A549 (cell line): Measurements from ENCODE around the gene COL8A1. TPM values are rescaled to one million over a fixed set of nuclear protein-coding genes. Genes with fewer than 3 reads are reported as not detected.

ENCODE experiments used
- ATAC-seq, 2 experiments: fragments of 200-7000 bp in 1 of 2; fragments of >200 bp in 1 of 2; cut with Nextera tagmentation in 1 of 2; cut with Tn5 transposase in 1 of 2; 3 replicates each; pipeline versions ENCODE4 v1.8.0 to v1.9.1; 2018 to 2020; ENCODE audit warnings: mild to moderate bottlenecking in 1 of 2, moderate library complexity in 1 of 2
- CTCF ChIA-PET: fragments of 300-600 bp; sonication (Branson Sonifier 250); formaldehyde crosslinking; extraction: SDS; loops from one replicate; lab custom pipeline; 2021; ENCODE audit warnings: antibody characterized with exemption, inconsistent platforms; lab: Yijun Ruan, JAX
- POLR2A ChIA-PET: fragments of 350-600 bp; formaldehyde crosslinking; extraction: SDS; loops from one replicate; lab custom pipeline; 2021; ENCODE audit warnings: antibody characterized with exemption, inconsistent platforms; lab: Yijun Ruan, JAX
- DNase-seq, 2 experiments: peaks; one replicate each; pipeline versions ENCODE4 v3.0.0 to v3.0.0-alpha.2; 2011 to 2016; ENCODE audit warnings: low read depth in 1 of 2, low spot score in 1 of 2
- FAIRE-seq: peaks from 2 replicates; lab custom pipeline; 2011; peaks lifted over from hg19 to GRCh38; lab: Jason Lieb, UNC
- H3K27ac ChIP-seq, 2 experiments: fragments of >200 bp; sonication (Bioruptor Twin); formaldehyde crosslinking; 3 replicates each; pipeline ENCODE4 v1.5.1; 2016 to 2017
- H3K4me1 ChIP-seq: fragments of >200 bp; sonication (Bioruptor Twin); formaldehyde crosslinking; 3 replicates; pipeline ENCODE4 v1.6.1; 2016
- H3K4me2 ChIP-seq: fragments of >200 bp; sonication (Bioruptor Twin); formaldehyde crosslinking; 3 replicates; pipeline ENCODE4 v1.6.1; 2016
- H3K4me3 ChIP-seq: fragments of >200 bp; sonication (Bioruptor Twin); formaldehyde crosslinking; 3 replicates; pipeline ENCODE4 v1.5.1; 2016
- H3K9me3 ChIP-seq: fragments of >200 bp; sonication (Bioruptor Twin); formaldehyde crosslinking; 3 replicates; pipeline ENCODE4 v1.6.1; 2016
- BHLHE40 ChIP-seq: IDR thresholded peaks from 2 replicates; pipeline ENCODE4 v1.6.1; 2012; ENCODE audit warnings: low read depth, low read length, inconsistent platforms
- CHD2 ChIP-seq: fragments of 150-350 bp; IDR thresholded peaks from 2 replicates; pipeline ENCODE4 v1.6.1; 2014; ENCODE audit warnings: low read length; ENCODE audit not compliant: partially characterized antibody
- EHMT2 ChIP-seq: fragments of 200-600 bp; sonication (generic); IDR thresholded peaks from 2 replicates; pipeline ENCODE4 v1.6.1; 2016; ENCODE audit warnings: antibody characterized with exemption, low read depth, mild to moderate bottlenecking, moderate library complexity
- EP300 ChIP-seq, 2 experiments: fragments of >200 bp; sonication (Bioruptor Twin); formaldehyde crosslinking; IDR thresholded peaks; 2 replicates in 1 of 2; 3 replicates in 1 of 2; pipeline ENCODE4 v1.6.1; 2016 to 2017
- ESRRA ChIP-seq: fragments of 150-350 bp; IDR thresholded peaks from 2 replicates; pipeline ENCODE4 v1.6.1; 2014; ENCODE audit warnings: mild to moderate bottlenecking, low read length, borderline replicate concordance
- FOSL2 ChIP-seq, 2 experiments: fragments of 450-650 bp in 1 of 2; fragments of >200 bp in 1 of 2; sonication (Bioruptor Twin) in 1 of 2; formaldehyde crosslinking; IDR thresholded peaks; 2 replicates each; pipeline versions ENCODE4 v1.5.0 to v1.6.1; 2016 to 2020; ENCODE audit warnings: mild to moderate bottlenecking in 1 of 2, moderate library complexity in 1 of 2
- FOXS1 ChIP-seq: fragments of 250-450 bp; sonication (Bioruptor Pico); IDR thresholded peaks from 2 replicates; pipeline ENCODE4 v1.5.0; 2020; ENCODE audit warnings: mild to moderate bottlenecking, moderate library complexity
- GATA3 ChIP-seq: IDR thresholded peaks from 2 replicates; pipeline ENCODE4 v1.6.1; 2012; ENCODE audit warnings: borderline replicate concordance
- HDAC2 ChIP-seq: fragments of 200-600 bp; sonication (generic); IDR thresholded peaks from 2 replicates; pipeline ENCODE4 v1.6.1; 2016
- HEYL ChIP-seq: fragments of 250-450 bp; sonication (Bioruptor Pico); IDR thresholded peaks from 2 replicates; pipeline ENCODE4 v1.8.0; 2021; ENCODE audit warnings: mild to moderate bottlenecking, moderate library complexity
- HOXB5 ChIP-seq: fragments of 250-450 bp; sonication (Bioruptor Pico); IDR thresholded peaks from 2 replicates; pipeline ENCODE4 v1.5.0; 2020; ENCODE audit warnings: mild to moderate bottlenecking, moderate library complexity
- MAFK ChIP-seq: fragments of 450-650 bp; IDR thresholded peaks from 2 replicates; pipeline ENCODE4 v1.6.1; 2014; ENCODE audit not compliant: partially characterized antibody
- MAZ ChIP-seq: fragments of 150-350 bp; IDR thresholded peaks from 2 replicates; pipeline ENCODE4 v1.6.1; 2014; ENCODE audit warnings: antibody characterized with exemption, low read depth, low read length, borderline replicate concordance
- NFE2L2 ChIP-seq: fragments of 150-350 bp; conservative IDR thresholded peaks from 2 replicates; pipeline ENCODE4 v1.6.1; 2014; ENCODE audit warnings: low read length
- NR3C1 ChIP-seq: fragments of >200 bp; sonication (Bioruptor Twin); formaldehyde crosslinking; IDR thresholded peaks from 3 replicates; pipeline ENCODE4 v1.6.1; 2017
- RAD21 ChIP-seq, 2 experiments: fragments of >200 bp in 1 of 2; sonication (Bioruptor Twin) in 1 of 2; formaldehyde crosslinking in 1 of 2; IDR thresholded peaks in 1 of 2; conservative IDR thresholded peaks in 1 of 2; 2 replicates in 1 of 2; 3 replicates in 1 of 2; pipeline ENCODE4 v1.6.1; 2012 to 2018; ENCODE audit warnings: inconsistent platforms in 1 of 2
- RCOR1 ChIP-seq: fragments of 150-350 bp; IDR thresholded peaks from 2 replicates; pipeline ENCODE4 v1.6.1; 2014; ENCODE audit warnings: antibody characterized with exemption, low read length, low read depth
- SREBF2 ChIP-seq: fragments of 450-650 bp; IDR thresholded peaks from 2 replicates; pipeline ENCODE4 v1.6.1; 2014; ENCODE audit warnings: mild to moderate bottlenecking, moderate library complexity
- ZFP36 ChIP-seq: fragments of 450-650 bp; IDR thresholded peaks from 2 replicates; pipeline ENCODE4 v1.6.1; 2014; ENCODE audit warnings: borderline replicate concordance; ENCODE audit not compliant: partially characterized antibody
- ZNF302 ChIP-seq: fragments of 250-450 bp; sonication (Bioruptor Pico); IDR thresholded peaks from 2 replicates; pipeline ENCODE4 v1.9.0; 2021; ENCODE audit warnings: inconsistent platforms, mild to moderate bottlenecking, moderate library complexity
- ZSCAN20 ChIP-seq: fragments of 250-450 bp; sonication (Bioruptor Pico); IDR thresholded peaks from 2 replicates; pipeline ENCODE4 v1.8.0; 2022; ENCODE audit warnings: mild to moderate bottlenecking, moderate library complexity
- WGBS: methylation state at CpG from one replicate; pipeline ENCODE4 v1.1.6; 2017; ENCODE audit errors: missing lambda C conversion rate; 5-methylcytosine and 5-hydroxymethylcytosine counted together
- polyA plus RNA-seq, 4 experiments: library from polyadenylated mRNA; depleted of rRNA in 3 of 4; stranded (reverse); fragments of >200 nt; fragmentation: RNase III in 1 of 4; extraction: RNeasy Plus Mini Kit Qiagen cat#74134 plus additional on column Dnase treatment in 1 of 4; gene quantifications; 2 replicates in 3 of 4; 3 replicates in 1 of 4; pipeline ENCODE4 v1.2.3, GENCODE V29; 2011 to 2017
- TF ChIP-seq, protein P1 (sequence below): IDR thresholded peaks from 2 replicates; pipeline ENCODE4 v1.6.1; 2012
- TF ChIP-seq, protein P2 (sequence below): fragments of >200 bp; sonication (Bioruptor Twin); formaldehyde crosslinking; IDR thresholded peaks from 3 replicates; pipeline ENCODE4 v1.6.1; 2016
- TF ChIP-seq, protein P3 (sequence below): fragments of 150-350 bp; IDR thresholded peaks from 2 replicates; pipeline ENCODE4 v1.6.1; 2014; ENCODE audit warnings: low read depth, mild to moderate bottlenecking, low read length
- TF ChIP-seq, protein P4 (sequence below): fragments of >200 bp; sonication (Bioruptor Twin); formaldehyde crosslinking; IDR thresholded peaks from 3 replicates; pipeline ENCODE4 v1.5.1; 2016
- TF ChIP-seq, protein P5 (sequence below): fragments of 200-600 bp; sonication (generic); IDR thresholded peaks from 2 replicates; pipeline ENCODE4 v1.6.1; 2016; ENCODE audit warnings: antibody characterized with exemption, mild to moderate bottlenecking, moderate library complexity

Gene COL8A1
- polyA plus RNA-seq, 2 of the 4 experiments (the other 2 are of a cell fraction): not detected

DNA sequence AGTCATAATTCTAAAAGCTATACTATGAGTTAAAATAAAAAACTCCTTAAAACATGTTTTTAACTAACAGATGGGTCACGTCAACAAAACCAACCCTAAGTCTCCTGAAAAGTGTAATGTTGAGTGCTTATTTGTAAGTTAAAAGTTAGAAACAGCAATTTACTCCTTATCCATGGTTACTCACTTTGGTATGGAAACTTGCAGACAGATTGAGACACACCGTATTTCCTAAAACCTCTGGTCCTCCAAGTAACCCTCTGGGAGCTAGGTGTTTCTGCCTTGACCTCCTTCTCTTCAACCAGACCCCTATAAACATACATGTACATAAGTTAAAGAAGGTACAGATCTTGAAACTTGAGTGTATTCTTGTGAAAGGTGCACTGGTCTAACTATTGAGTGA lies 3.1 kb downstream of the COL8A1 start (continued):
- TF ChIP-seq, protein P1, sequence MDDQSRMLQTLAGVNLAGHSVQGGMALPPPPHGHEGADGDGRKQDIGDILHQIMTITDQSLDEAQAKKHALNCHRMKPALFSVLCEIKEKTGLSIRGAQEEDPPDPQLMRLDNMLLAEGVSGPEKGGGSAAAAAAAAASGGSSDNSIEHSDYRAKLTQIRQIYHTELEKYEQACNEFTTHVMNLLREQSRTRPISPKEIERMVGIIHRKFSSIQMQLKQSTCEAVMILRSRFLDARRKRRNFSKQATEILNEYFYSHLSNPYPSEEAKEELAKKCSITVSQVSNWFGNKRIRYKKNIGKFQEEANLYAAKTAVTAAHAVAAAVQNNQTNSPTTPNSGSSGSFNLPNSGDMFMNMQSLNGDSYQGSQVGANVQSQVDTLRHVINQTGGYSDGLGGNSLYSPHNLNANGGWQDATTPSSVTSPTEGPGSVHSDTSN: no peak
- no peak for TF ChIP-seq RCOR1

DNA sequence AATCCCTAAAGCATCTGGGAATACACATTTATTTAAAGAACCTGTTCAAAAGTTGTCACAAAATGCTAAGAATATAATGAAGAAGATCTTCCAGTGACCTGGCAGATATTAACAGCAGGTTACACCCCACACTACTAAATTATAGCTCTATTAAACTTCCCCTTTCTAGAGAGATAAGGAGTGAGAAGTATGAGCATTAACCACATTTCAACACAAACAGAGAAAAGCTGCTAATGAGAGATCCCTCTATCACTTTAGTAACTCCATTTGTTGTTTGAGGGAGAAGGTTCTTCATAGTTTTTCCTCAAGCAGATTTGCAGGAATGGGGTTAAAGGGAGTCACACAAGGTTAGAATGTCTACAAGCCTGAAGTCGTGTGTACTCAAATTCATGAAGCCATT lies 3.6 kb downstream of the COL8A1 start:
- WGBS: 3% methylated on average over 1 of the region's 1 CpG
- DNase-seq (no peak), FAIRE-seq (no peak), ATAC-seq (no peak)
- no peak overlapping the region for H3K4me3 ChIP-seq
- H3K4me1 ChIP-seq: peaks cover 9% of the 10 kb centered on the region; the same call in 1 of the 3 replicates
- no peak for TF ChIP-seq ZSCAN20 (CRISPR knock-in tag)
- no peak for TF ChIP-seq NR3C1
- no peak for TF ChIP-seq HEYL (CRISPR knock-in tag)
- no peak for TF ChIP-seq ESRRA
- TF ChIP-seq SREBF2: no peak
- no peak for TF ChIP-seq EP300 (IDR thresholded peaks at IDR 0.05)
- TF ChIP-seq MAZ: no peak
- no peak for TF ChIP-seq RAD21 (conservative IDR thresholded peaks at IDR 0.05 in 1 of 2, IDR thresholded peaks at IDR 0.05 in 1 of 2)
- no peak for TF ChIP-seq HOXB5 (CRISPR knock-in tag)
- TF ChIP-seq, protein P2, sequence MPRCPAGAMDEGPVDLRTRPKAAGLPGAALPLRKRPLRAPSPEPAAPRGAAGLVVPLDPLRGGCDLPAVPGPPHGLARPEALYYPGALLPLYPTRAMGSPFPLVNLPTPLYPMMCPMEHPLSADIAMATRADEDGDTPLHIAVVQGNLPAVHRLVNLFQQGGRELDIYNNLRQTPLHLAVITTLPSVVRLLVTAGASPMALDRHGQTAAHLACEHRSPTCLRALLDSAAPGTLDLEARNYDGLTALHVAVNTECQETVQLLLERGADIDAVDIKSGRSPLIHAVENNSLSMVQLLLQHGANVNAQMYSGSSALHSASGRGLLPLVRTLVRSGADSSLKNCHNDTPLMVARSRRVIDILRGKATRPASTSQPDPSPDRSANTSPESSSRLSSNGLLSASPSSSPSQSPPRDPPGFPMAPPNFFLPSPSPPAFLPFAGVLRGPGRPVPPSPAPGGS: no peak
- no peak for TF ChIP-seq ZFP36
- no peak for TF ChIP-seq BHLHE40
- TF ChIP-seq CHD2: no peak
- no peak for TF ChIP-seq FOSL2 (IDR thresholded peaks at IDR 0.05)
- TF ChIP-seq FOSL2 (CRISPR knock-in tag; IDR thresholded peaks at IDR 0.05): no peak
- TF ChIP-seq MAFK: no peak
- TF ChIP-seq NFE2L2: no peak
- TF ChIP-seq RCOR1: no peak
- no peak for TF ChIP-seq FOXS1 (CRISPR knock-in tag)
- TF ChIP-seq HDAC2: no peak
- H3K9me3 ChIP-seq: no peaks in the 10 kb centered on the region
- ChIA-PET POLR2A (no interaction called here), CTCF (no interaction called here)
- H3K27ac ChIP-seq: no peak overlapping the region
- no peak overlapping the region for H3K4me2 ChIP-seq

DNA sequence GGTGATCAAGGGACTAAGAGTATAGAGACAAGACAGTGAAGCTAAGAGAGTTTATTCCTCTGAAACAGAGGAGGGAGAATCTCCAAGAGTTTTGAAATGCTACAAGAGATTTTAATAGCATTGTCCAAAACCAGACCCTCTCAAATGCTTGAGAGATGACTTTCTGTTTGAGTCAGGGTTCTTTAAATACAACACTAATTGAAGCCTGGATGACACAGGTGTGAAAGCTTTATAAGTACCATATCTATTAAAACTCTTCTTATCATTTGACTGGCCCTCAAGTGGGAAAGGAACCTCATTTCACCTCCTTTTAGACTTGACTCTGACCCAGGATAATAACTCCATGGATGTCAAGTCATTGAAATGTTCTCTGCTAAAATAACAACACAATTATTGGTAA lies 5.6 kb downstream of the COL8A1 start:
- no peaks in the 10 kb centered on the region for H3K9me3 ChIP-seq
- FAIRE-seq: no peak
- H3K4me2 ChIP-seq: no peak overlapping the region
- DNase-seq: no peak
- no peak overlapping the region for H3K27ac ChIP-seq
- no peak for ATAC-seq
- POLR2A ChIA-PET: no interaction called here
- H3K4me1 ChIP-seq: peaks cover 3% of the 10 kb centered on the region; the same call in 1 of the 3 replicates
- CTCF ChIA-PET: interaction anchor here (0.6 to 2.7 kb wide), 7 partner anchors 10 to 539 kb away, joined by 3 to 16 read pairs (median 3); no protein-coding TSS in a partner anchor
- TF ChIP-seq, protein P3, sequence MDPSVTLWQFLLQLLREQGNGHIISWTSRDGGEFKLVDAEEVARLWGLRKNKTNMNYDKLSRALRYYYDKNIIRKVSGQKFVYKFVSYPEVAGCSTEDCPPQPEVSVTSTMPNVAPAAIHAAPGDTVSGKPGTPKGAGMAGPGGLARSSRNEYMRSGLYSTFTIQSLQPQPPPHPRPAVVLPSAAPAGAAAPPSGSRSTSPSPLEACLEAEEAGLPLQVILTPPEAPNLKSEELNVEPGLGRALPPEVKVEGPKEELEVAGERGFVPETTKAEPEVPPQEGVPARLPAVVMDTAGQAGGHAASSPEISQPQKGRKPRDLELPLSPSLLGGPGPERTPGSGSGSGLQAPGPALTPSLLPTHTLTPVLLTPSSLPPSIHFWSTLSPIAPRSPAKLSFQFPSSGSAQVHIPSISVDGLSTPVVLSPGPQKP: no peak
- TF ChIP-seq GATA3 (no peak), ZNF302 (CRISPR knock-in tag) (no peak), EHMT2 (no peak), RCOR1 (no peak)
- TF ChIP-seq, protein P4, sequence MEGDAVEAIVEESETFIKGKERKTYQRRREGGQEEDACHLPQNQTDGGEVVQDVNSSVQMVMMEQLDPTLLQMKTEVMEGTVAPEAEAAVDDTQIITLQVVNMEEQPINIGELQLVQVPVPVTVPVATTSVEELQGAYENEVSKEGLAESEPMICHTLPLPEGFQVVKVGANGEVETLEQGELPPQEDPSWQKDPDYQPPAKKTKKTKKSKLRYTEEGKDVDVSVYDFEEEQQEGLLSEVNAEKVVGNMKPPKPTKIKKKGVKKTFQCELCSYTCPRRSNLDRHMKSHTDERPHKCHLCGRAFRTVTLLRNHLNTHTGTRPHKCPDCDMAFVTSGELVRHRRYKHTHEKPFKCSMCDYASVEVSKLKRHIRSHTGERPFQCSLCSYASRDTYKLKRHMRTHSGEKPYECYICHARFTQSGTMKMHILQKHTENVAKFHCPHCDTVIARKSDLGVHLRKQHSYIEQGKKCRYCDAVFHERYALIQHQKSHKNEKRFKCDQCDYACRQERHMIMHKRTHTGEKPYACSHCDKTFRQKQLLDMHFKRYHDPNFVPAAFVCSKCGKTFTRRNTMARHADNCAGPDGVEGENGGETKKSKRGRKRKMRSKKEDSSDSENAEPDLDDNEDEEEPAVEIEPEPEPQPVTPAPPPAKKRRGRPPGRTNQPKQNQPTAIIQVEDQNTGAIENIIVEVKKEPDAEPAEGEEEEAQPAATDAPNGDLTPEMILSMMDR: no peak
- TF ChIP-seq, protein P5, sequence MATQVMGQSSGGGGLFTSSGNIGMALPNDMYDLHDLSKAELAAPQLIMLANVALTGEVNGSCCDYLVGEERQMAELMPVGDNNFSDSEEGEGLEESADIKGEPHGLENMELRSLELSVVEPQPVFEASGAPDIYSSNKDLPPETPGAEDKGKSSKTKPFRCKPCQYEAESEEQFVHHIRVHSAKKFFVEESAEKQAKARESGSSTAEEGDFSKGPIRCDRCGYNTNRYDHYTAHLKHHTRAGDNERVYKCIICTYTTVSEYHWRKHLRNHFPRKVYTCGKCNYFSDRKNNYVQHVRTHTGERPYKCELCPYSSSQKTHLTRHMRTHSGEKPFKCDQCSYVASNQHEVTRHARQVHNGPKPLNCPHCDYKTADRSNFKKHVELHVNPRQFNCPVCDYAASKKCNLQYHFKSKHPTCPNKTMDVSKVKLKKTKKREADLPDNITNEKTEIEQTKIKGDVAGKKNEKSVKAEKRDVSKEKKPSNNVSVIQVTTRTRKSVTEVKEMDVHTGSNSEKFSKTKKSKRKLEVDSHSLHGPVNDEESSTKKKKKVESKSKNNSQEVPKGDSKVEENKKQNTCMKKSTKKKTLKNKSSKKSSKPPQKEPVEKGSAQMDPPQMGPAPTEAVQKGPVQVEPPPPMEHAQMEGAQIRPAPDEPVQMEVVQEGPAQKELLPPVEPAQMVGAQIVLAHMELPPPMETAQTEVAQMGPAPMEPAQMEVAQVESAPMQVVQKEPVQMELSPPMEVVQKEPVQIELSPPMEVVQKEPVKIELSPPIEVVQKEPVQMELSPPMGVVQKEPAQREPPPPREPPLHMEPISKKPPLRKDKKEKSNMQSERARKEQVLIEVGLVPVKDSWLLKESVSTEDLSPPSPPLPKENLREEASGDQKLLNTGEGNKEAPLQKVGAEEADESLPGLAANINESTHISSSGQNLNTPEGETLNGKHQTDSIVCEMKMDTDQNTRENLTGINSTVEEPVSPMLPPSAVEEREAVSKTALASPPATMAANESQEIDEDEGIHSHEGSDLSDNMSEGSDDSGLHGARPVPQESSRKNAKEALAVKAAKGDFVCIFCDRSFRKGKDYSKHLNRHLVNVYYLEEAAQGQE: no peak
- TF ChIP-seq, all 56 proteins: peak for 0
- no peak overlapping the region for H3K4me3 ChIP-seq
